ENCODE results near the gene CRYBA1. TPM values are rescaled to one million over a fixed set of nuclear protein-coding genes. Genes with fewer than 3 reads are reported as not detected.
"Not testable (repeated sequence)": the region's sequence is repeated elsewhere in the genome, so short reads cannot be mapped to it uniquely, and the experiment has no call there.

Gene CRYBA1
- total RNA-seq, 1 experiment from 2014 or later: not detected

DNA sequence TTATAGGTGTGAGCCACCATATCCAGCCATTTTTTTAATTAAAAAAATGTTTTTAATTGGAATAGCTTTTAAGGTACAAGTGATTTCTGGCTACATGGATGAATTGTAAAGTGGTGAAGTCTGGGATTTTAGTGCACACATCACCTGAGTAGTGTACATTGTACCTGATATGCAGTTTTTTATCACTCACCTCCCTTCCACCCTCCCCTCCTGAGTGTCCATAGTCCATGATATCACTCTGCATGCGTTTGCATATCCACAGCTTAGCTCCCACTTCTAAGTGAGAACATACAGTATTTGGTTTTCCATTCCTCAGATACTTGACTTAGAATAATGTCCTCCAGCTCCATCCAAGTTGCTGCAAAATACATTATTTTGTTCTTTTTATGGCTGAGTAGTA, 13.4 kb upstream of the CRYBA1 start:
- H3K27me3 Mint-ChIP-seq (ENCODE audit: unreplicated experiment): no peaks in the 10 kb centered on the region
- DNase-seq: no peak
- intact Hi-C loops (cut with micrococcal nuclease; ENCODE audit: unreplicated experiment): no loop called here
- no peak overlapping the region for H3K27ac Mint-ChIP-seq (ENCODE audit: unreplicated experiment)
- CTCF ChIA-PET: interaction anchor here (0.6 to 1.0 kb wide), 2 partner anchors 13 to 88 kb away, joined by 3 to 4 read pairs; no protein-coding TSS in a partner anchor
- TF ChIP-seq, protein P1, sequence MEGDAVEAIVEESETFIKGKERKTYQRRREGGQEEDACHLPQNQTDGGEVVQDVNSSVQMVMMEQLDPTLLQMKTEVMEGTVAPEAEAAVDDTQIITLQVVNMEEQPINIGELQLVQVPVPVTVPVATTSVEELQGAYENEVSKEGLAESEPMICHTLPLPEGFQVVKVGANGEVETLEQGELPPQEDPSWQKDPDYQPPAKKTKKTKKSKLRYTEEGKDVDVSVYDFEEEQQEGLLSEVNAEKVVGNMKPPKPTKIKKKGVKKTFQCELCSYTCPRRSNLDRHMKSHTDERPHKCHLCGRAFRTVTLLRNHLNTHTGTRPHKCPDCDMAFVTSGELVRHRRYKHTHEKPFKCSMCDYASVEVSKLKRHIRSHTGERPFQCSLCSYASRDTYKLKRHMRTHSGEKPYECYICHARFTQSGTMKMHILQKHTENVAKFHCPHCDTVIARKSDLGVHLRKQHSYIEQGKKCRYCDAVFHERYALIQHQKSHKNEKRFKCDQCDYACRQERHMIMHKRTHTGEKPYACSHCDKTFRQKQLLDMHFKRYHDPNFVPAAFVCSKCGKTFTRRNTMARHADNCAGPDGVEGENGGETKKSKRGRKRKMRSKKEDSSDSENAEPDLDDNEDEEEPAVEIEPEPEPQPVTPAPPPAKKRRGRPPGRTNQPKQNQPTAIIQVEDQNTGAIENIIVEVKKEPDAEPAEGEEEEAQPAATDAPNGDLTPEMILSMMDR (IDR thresholded peaks at IDR 0.05; ENCODE audit: unreplicated experiment): no peak
- BruUV-seq (replicated peaks): no TSS peak
- no peaks in the 10 kb centered on the region for H3K4me1 Mint-ChIP-seq (ENCODE audit: low read depth, unreplicated experiment)
- no peaks in the 10 kb centered on the region for H3K9me3 Mint-ChIP-seq (ENCODE audit: low read depth, unreplicated experiment)
- H3K4me3 Mint-ChIP-seq (ENCODE audit: low read depth, unreplicated experiment): no peak overlapping the region
- peaks cover 5% of the 10 kb centered on the region for H3K36me3 Mint-ChIP-seq (ENCODE audit: insufficient read depth, unreplicated experiment)

DNA sequence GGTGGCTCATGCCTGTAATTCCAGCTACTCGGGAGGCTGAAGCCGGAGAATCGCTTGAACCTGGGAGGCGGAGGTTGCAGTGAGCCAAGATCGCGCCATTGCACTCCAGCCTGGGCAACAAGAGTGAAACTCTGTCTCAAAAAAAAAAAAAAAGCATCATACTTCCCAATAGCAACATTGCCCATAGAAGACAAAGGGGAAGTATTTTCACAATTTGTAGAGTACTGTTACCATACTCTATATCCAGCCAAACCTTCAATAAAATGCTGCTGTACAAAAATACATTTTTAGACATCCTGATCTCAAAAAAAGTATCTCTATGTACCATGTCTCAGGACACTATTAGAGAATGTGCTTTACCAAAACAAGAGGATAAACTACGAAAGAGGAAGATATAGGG, 11.7 kb upstream of the CRYBA1 start:
- H3K27ac Mint-ChIP-seq (ENCODE audit: unreplicated experiment); DNase-seq; intact Hi-C loops (cut with micrococcal nuclease; ENCODE audit: unreplicated experiment); H3K4me3 Mint-ChIP-seq (ENCODE audit: low read depth, unreplicated experiment); H3K36me3 Mint-ChIP-seq (ENCODE audit: insufficient read depth, unreplicated experiment); H3K4me1 Mint-ChIP-seq (ENCODE audit: low read depth, unreplicated experiment); H3K27me3 Mint-ChIP-seq (ENCODE audit: unreplicated experiment); BruUV-seq (replicated peaks); H3K9me3 Mint-ChIP-seq (ENCODE audit: low read depth, unreplicated experiment): not testable (repeated sequence)
- CTCF ChIA-PET: interaction anchor here (1.6 kb wide), 1 partner anchor 15 kb away, joined by 6 read pairs; no protein-coding TSS in a partner anchor

GRCh38 chr17:29235904-29236303, 10.8 kb upstream of the CRYBA1 start:
- CTCF ChIA-PET: interaction anchor here (1.6 kb wide), 1 partner anchor 16 kb away, joined by 6 read pairs; no protein-coding TSS in a partner anchor
- no peak for DNase-seq
- H3K27ac Mint-ChIP-seq (ENCODE audit: unreplicated experiment): no peak overlapping the region

DNA sequence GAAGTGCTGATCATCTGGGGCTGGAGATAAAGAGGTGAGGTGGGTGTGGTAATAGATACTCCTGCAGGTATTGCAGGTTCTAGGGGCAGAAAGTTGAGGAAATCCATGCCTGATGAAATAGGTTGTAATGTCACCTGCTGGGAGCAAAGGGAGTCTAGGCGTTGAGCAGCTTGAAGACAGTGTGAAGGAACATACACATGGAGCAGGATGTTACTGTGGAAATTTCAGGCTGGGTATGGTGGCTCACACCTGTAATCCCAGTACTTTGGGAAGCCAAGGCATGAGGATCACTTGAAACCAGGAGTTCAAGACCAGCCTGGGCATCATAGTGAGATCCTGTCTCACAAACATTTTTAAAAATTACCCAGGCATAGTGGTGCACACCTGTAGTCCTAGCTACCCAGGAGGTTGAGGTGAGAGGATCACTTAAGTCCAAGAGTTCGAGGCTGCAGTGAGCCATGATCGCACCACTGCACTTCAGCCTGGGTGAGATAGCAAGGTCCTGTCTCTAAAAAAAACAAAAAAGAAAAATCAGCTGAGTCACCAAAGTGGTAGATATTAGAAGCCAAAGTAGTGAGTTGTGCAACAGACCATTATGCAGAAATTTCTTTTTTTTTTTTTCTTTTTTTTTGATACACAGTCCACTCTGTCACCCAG, 9.1 kb upstream of the CRYBA1 start:
- Mint-ChIP-seq H3K9me3 (ENCODE audit: low read depth, unreplicated experiment) (no peaks in the 10 kb centered on the region), H3K4me3 (ENCODE audit: low read depth, unreplicated experiment) (no peak overlapping the region), H3K4me1 (ENCODE audit: low read depth, unreplicated experiment) (peaks cover 9% of the 10 kb centered on the region), H3K36me3 (ENCODE audit: insufficient read depth, unreplicated experiment) (peaks cover 5% of the 10 kb centered on the region), H3K27me3 (ENCODE audit: unreplicated experiment) (no peaks in the 10 kb centered on the region), H3K27ac (ENCODE audit: unreplicated experiment) (peak overlapping the region; percentile 80)
- TF ChIP-seq, protein P1 (IDR thresholded peaks at IDR 0.05; ENCODE audit: unreplicated experiment): no peak
- intact Hi-C loops (cut with micrococcal nuclease; ENCODE audit: unreplicated experiment): no loop called here
- CTCF ChIA-PET: interaction anchor here (1.1 kb wide), 1 partner anchor 12 kb away, joined by 3 read pairs; no protein-coding TSS in a partner anchor
- no TSS peak for BruUV-seq (replicated peaks)
- DNase-seq: no peak

More at GRCh38 chr17:29235904-29236303, 10.8 kb upstream of the CRYBA1 start:
- H3K4me3 Mint-ChIP-seq (ENCODE audit: low read depth, unreplicated experiment): no peak overlapping the region
- TF ChIP-seq, protein P1 (IDR thresholded peaks at IDR 0.05; ENCODE audit: unreplicated experiment): no peak
- H3K9me3 Mint-ChIP-seq (ENCODE audit: low read depth, unreplicated experiment): no peaks in the 10 kb centered on the region
- H3K27me3 Mint-ChIP-seq (ENCODE audit: unreplicated experiment): no peaks in the 10 kb centered on the region
- intact Hi-C loops (cut with micrococcal nuclease; ENCODE audit: unreplicated experiment): no loop called here
- BruUV-seq (replicated peaks): no TSS peak
- peaks cover 8% of the 10 kb centered on the region for H3K4me1 Mint-ChIP-seq (ENCODE audit: low read depth, unreplicated experiment)
- H3K36me3 Mint-ChIP-seq (ENCODE audit: insufficient read depth, unreplicated experiment): peaks cover 5% of the 10 kb centered on the region

Measured in Calu3 (cell line).